Uterus (tissue), 4 donors: ENCODE measurements around the gene NLGN2. TPM values are rescaled to one million over a fixed set of nuclear protein-coding genes. Genes with fewer than 3 reads are reported as not detected.

ENCODE experiments used
- DNase-seq, 2 donors: peaks; one replicate each; pipeline ENCODE4 v3.0.0-alpha.2; 2019 to 2020
- H3K27ac ChIP-seq, 2 donors: fragments of 200-600 bp; sonication (generic); 1 replicate in 1 of 2; 2 replicates in 1 of 2; pipeline ENCODE4 v1.5.1; 2016 to 2018
- H3K27me3 ChIP-seq, 2 donors: fragments of 200-600 bp; sonication (generic); one replicate each; pipeline ENCODE4 v1.5.1; 2018 to 2019; ENCODE audit warnings: control low read depth in 1 of 2
- H3K36me3 ChIP-seq, 2 donors: fragments of 200-600 bp; sonication (generic); one replicate each; pipeline ENCODE4 v1.5.1; 2019; ENCODE audit warnings: control low read depth in 1 of 2
- H3K4me1 ChIP-seq, 2 donors: fragments of 200-600 bp; sonication (generic); one replicate each; pipeline ENCODE4 v1.5.1; 2018 to 2019; ENCODE audit warnings: control low read depth in 1 of 2
- H3K4me3 ChIP-seq, 2 donors: fragments of 200-600 bp; sonication (generic); 1 replicate in 1 of 2; 2 replicates in 1 of 2; pipeline ENCODE4 v1.5.1; 2018 to 2019; ENCODE audit warnings: mild to moderate bottlenecking in 1 of 2
- H3K9me3 ChIP-seq, 2 donors: fragments of 200-600 bp; sonication (generic); one replicate each; pipeline ENCODE4 v1.5.1; 2019; ENCODE audit warnings: control low read depth in 1 of 2
- POLR2A ChIP-seq, 2 donors: fragments of 450-650 bp; IDR thresholded peaks; one replicate each; pipeline ENCODE4 v1.6.1; 2016; ENCODE audit warnings: antibody characterized with exemption in 2 of 2, mild to moderate bottlenecking in 1 of 2, moderate library complexity in 1 of 2
- intact Hi-C: fragments of 100-400 bp; cut with DNase I; formaldehyde crosslinking; loops from one replicate; pipeline ENCODE4 v1.15.1; 2023; ENCODE audit warnings: low total_unique reads
- total RNA-seq, 4 donors: library from RNA; depleted of rRNA in 3 of 4; stranded (reverse); fragments of >200 nt in 3 of 4; gene quantifications; one replicate each; pipeline versions ENCODE4 v1.1.0 to v1.2.4, GENCODE V29; 2014 to 2023
- TF ChIP-seq, protein P1 (sequence below), 4 experiments: fragments of 200-600 bp in 2 of 4; fragments of 450-650 bp in 2 of 4; sonication (generic) in 2 of 4; IDR thresholded peaks; one replicate each; pipeline ENCODE4 v1.5.1; 2016 to 2019; ENCODE audit warnings: antibody characterized with exemption in 4 of 4, mild to moderate bottlenecking in 2 of 4, moderate library complexity in 1 of 4
- donor health status: DM: yes; HTN: yes; CAD: no.

Gene NLGN2
- total RNA-seq, 4 donors from 2014 or later: 14.2 to 81.9 (median 19.7) TPM

DNA sequence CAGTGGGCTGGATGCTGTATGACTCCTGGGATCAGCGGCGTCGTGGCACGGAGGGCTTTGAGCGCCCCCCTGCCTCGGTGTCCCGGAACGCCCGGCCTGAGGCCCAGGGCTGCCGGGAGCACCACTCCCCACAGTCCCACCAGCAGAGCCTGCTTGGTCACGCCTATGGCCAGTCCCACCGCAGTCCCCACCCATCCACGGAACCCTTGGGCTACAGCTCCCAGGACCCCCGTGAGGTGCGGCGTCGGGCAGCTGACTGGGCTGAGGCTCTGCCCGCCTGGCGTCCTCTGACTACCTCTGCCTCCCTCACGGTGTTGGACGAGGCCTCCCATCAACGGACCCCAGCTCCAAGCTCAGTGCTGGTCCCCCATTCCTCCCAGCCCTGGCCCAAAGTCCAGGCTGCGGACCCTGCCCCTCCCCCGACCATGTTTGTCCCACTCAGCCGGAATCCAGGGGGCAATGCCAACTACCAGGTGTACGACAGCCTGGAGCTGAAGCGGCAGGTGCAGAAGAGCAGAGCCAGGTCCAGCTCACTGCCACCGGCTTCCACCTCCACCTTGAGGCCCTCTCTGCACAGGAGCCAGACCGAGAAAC is 19.3 kb downstream of the NLGN2 start:
- H3K36me3 ChIP-seq: no peaks in the 10 kb centered on the region
- H3K4me3 ChIP-seq: no peak overlapping the region
- no peak for DNase-seq
- TF ChIP-seq POLR2A (IDR thresholded peaks at IDR 0.05): no peak
- TF ChIP-seq, protein P1, sequence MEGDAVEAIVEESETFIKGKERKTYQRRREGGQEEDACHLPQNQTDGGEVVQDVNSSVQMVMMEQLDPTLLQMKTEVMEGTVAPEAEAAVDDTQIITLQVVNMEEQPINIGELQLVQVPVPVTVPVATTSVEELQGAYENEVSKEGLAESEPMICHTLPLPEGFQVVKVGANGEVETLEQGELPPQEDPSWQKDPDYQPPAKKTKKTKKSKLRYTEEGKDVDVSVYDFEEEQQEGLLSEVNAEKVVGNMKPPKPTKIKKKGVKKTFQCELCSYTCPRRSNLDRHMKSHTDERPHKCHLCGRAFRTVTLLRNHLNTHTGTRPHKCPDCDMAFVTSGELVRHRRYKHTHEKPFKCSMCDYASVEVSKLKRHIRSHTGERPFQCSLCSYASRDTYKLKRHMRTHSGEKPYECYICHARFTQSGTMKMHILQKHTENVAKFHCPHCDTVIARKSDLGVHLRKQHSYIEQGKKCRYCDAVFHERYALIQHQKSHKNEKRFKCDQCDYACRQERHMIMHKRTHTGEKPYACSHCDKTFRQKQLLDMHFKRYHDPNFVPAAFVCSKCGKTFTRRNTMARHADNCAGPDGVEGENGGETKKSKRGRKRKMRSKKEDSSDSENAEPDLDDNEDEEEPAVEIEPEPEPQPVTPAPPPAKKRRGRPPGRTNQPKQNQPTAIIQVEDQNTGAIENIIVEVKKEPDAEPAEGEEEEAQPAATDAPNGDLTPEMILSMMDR (IDR thresholded peaks at IDR 0.05): no peak
- no peak overlapping the region for H3K27ac ChIP-seq
- H3K9me3 ChIP-seq: no peaks in the 10 kb centered on the region
- H3K27me3 ChIP-seq: no peaks in the 10 kb centered on the region
- H3K4me1 ChIP-seq: no peaks in the 10 kb centered on the region
- intact Hi-C loops: no loop called here

DNA sequence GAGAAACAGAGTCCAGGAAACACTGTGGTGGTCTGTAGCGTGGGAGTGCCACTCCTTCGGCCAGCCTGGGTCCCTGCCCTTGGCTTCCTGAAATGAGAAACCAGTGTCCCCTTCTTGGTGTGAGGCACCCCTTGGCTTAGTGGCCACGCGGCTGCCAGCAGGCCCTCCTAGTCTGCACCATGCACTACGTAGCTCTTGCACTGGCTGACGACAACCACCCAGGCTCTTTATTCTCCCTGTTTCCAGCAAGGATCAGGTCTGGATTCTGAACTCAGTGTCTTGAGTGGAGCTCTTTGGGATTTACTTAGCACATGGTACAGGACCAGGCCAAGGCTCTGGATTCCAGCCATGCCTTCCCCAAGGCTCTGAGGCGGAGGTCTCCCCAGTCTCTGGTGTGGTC is 19.9 kb downstream of the NLGN2 start:
- no peak overlapping the region for H3K27ac ChIP-seq
- H3K4me3 ChIP-seq: no peak overlapping the region
- no peaks in the 10 kb centered on the region for H3K36me3 ChIP-seq
- no peaks in the 10 kb centered on the region for H3K4me1 ChIP-seq
- no peaks in the 10 kb centered on the region for H3K27me3 ChIP-seq
- H3K9me3 ChIP-seq: no peaks in the 10 kb centered on the region
- no peak for DNase-seq
- TF ChIP-seq, protein P1 (IDR thresholded peaks at IDR 0.05): no peak
- no peak for TF ChIP-seq POLR2A (IDR thresholded peaks at IDR 0.05)
- intact Hi-C loops: no loop called here

DNA sequence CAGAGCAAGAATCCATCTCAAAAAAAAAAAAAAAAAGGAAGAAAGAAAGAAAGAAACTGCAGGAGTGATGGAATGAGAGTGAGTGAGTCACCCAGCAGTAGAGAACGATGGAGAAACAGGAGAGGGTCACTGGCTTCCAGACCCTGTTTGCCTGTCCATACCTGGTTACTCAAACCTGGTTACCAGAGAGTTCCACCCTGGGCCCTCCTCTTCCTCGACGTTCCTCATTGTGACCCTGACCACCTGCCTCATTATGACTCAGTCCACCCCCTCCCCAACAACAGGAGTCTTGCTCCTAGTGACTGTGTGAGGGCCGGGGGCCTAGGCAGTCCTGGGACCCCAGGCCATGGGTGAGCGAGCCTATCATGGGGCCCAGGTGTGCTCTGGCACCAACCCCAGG is 20.9 kb downstream of the NLGN2 start, which contains the start of gene SPEM3:
TSS of gene SPEM3 (plus strand) at position 301 of the 400 bp plus-strand sequence. CDS start at position 347, 46 bp downstream.
- no peak within 1 kb of the TSS for H3K27ac ChIP-seq
- DNase-seq: no peak
- H3K4me3 ChIP-seq: no peak within 1 kb of the TSS
- intact Hi-C loops: no loop called here
- TF ChIP-seq POLR2A (IDR thresholded peaks at IDR 0.05): no peak
- TF ChIP-seq, protein P1 (IDR thresholded peaks at IDR 0.05): no peak
- H3K36me3 ChIP-seq: no peaks in the 10 kb centered on the region
- H3K9me3 ChIP-seq: no peaks in the 10 kb centered on the region
- H3K27me3 ChIP-seq: no peaks in the 10 kb centered on the region
- no peaks in the 10 kb centered on the region for H3K4me1 ChIP-seq

GRCh38 chr17:7429722-7430121 is 22.1 kb downstream of the NLGN2 start:
- TF ChIP-seq, protein P1 (IDR thresholded peaks at IDR 0.05): no peak
- TF ChIP-seq POLR2A (IDR thresholded peaks at IDR 0.05): no peak
- intact Hi-C loops: loop anchor here (10.0 kb wide), 1 partner anchor 55 kb away; the partner anchor contains the start of genes POLR2A and SLC35G6

DNA sequence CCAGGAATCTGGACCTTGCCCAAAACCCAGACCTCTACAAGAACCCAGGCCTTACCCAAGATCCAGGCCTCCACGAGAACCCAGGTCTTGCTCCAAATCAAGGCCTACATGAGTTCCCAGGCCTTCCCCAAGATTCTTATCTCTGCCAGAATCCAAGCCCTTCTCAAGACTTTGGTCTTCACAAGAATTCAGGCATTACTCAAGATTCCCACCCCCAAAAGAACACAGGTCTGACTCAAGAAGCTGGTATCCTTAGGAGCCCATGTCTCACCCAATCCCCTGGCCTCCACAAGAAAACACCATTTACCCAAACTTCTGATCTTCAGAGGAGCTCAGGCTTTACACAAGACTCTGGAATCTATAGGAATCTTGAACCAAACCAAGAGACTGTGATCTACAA is 23.6 kb downstream of the NLGN2 start:
- TF ChIP-seq, protein P1 (IDR thresholded peaks at IDR 0.05): no peak
- TF ChIP-seq POLR2A (IDR thresholded peaks at IDR 0.05): no peak
- Histone ChIP-seq H3K4me3 (no peak overlapping the region), H3K27ac (no peak overlapping the region), H3K36me3 (no peaks in the 10 kb centered on the region), H3K4me1 (peaks cover 0 to 11% of the 10 kb centered on the region in 2 donors), H3K9me3 (no peaks in the 10 kb centered on the region), H3K27me3 (no peaks in the 10 kb centered on the region)
- DNase-seq: no peak
- intact Hi-C loops: loop anchor here (10.0 kb wide), 1 partner anchor 54 kb away; the partner anchor contains the start of genes POLR2A and SLC35G6

More at GRCh38 chr17:7429722-7430121, 22.1 kb downstream of the NLGN2 start:
- Histone ChIP-seq H3K9me3 (no peaks in the 10 kb centered on the region), H3K4me1 (no peaks in the 10 kb centered on the region), H3K27ac (no peak overlapping the region), H3K36me3 (no peaks in the 10 kb centered on the region), H3K27me3 (no peaks in the 10 kb centered on the region), H3K4me3 (no peak overlapping the region)
- DNase-seq: no peak
